ENCODE results near the gene MMAB. TPM values are rescaled to one million over a fixed set of nuclear protein-coding genes. Genes with fewer than 3 reads are reported as not detected.

The MMAB gene
- total RNA-seq, 1 donor from 2014 or later, result 62.8 TPM

DNA sequence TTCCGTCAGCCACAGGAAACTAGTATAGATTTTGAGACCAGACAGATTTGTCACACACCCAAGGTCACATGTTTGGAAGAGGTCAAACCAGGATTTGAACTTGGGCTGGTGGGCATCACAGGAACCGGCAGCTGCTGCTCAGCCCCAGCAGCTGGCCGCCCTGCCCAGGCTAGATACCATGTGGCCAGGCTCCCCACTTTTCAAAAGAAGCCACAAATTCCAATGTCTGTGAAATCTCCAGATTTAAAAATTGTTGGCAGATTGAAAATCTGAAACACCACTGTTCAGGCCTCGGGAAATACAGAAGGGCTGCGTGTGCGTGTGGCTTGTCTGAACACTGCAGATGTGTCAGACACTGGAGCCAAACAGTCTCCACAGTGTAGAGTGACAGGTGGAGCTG lies 30.4 kb downstream of the MMAB start:
- Mint-ChIP-seq H3K36me3 (ENCODE audit: low read depth) (no peaks in the 10 kb centered on the region), H3K4me3 (no peak overlapping the region), H3K9me3 (no peaks in the 10 kb centered on the region), H3K27me3 (peaks cover 9% of the 10 kb centered on the region), H3K27ac (no peak overlapping the region), H3K4me1 (no peaks in the 10 kb centered on the region)
- DNase-seq, result no peak
- POLR2A ChIA-PET, result no interaction called here
- no peak for ATAC-seq (ENCODE audit: low read depth)
- TF ChIP-seq, protein P1, sequence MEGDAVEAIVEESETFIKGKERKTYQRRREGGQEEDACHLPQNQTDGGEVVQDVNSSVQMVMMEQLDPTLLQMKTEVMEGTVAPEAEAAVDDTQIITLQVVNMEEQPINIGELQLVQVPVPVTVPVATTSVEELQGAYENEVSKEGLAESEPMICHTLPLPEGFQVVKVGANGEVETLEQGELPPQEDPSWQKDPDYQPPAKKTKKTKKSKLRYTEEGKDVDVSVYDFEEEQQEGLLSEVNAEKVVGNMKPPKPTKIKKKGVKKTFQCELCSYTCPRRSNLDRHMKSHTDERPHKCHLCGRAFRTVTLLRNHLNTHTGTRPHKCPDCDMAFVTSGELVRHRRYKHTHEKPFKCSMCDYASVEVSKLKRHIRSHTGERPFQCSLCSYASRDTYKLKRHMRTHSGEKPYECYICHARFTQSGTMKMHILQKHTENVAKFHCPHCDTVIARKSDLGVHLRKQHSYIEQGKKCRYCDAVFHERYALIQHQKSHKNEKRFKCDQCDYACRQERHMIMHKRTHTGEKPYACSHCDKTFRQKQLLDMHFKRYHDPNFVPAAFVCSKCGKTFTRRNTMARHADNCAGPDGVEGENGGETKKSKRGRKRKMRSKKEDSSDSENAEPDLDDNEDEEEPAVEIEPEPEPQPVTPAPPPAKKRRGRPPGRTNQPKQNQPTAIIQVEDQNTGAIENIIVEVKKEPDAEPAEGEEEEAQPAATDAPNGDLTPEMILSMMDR (IDR thresholded peaks at IDR 0.05), result no peak
- intact Hi-C loops (cut with micrococcal nuclease), result no loop called here
- CTCF ChIA-PET, result no interaction called here

DNA sequence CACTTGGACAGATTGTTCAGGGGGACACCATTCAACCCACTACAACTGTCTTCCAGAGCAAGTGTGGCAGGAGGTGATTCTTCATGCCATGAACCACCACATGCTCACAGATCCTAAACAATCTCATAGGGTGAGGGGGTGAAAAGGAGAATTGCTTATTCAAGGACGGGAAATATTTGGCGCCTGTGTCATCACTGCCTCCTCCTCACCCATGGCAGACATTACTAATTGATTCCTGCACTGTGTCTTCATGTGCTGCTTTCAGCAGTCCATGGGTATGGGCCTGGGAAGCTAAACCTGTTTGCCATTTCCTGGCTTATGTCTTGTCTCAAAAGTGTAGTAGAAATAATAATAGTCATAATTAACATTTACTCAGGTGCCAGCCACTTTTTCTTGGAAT lies 31.3 kb downstream of the MMAB start:
- H3K27ac Mint-ChIP-seq, result no peak overlapping the region
- H3K4me1 Mint-ChIP-seq, result no peaks in the 10 kb centered on the region

DNA sequence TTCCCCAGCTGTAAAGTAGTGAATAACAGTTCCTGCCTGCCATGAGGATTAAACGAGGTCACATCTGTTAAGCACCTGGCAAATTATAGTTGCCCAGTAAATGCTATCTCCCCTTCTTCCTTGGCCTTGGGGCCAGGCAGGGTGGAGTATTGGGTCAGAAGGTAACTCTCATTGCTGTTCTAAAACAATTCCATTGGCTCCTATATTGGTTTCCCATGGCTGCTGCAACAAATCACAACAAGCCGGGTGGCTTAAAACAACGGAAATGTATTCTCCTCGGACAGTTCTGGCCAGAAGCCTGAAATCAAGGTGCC lies 31.9 kb downstream of the MMAB start:
- ATAC-seq (ENCODE audit: low read depth) (no peak), DNase-seq (no peak)
- Mint-ChIP-seq H3K36me3 (ENCODE audit: low read depth) (peaks cover 4% of the 10 kb centered on the region), H3K9me3 (no peaks in the 10 kb centered on the region), H3K4me1 (no peaks in the 10 kb centered on the region), H3K4me3 (no peak overlapping the region), H3K27ac (no peak overlapping the region), H3K27me3 (peaks cover 2% of the 10 kb centered on the region)
- intact Hi-C loops (cut with micrococcal nuclease), result no loop called here
- ChIA-PET POLR2A (no interaction called here), CTCF (interaction anchor here (1.6 kb wide), 1 partner anchor 58 kb away, joined by 3 read pairs; no protein-coding TSS in a partner anchor)
- TF ChIP-seq, protein P1 (IDR thresholded peaks at IDR 0.05), result no peak

More for the DNA sequence above, 31.3 kb downstream of the MMAB start:
- DNase-seq, result no peak
- Mint-ChIP-seq H3K36me3 (ENCODE audit: low read depth) (peaks cover 2% of the 10 kb centered on the region), H3K9me3 (no peaks in the 10 kb centered on the region), H3K4me3 (no peak overlapping the region), H3K27me3 (peaks cover 2% of the 10 kb centered on the region)
- TF ChIP-seq, protein P1 (IDR thresholded peaks at IDR 0.05), result no peak
- intact Hi-C loops (cut with micrococcal nuclease), result no loop called here
- ATAC-seq (ENCODE audit: low read depth), result no peak
- CTCF ChIA-PET, result interaction anchor here (1.6 kb wide), 1 partner anchor 57 kb away, joined by 3 read pairs; no protein-coding TSS in a partner anchor
- POLR2A ChIA-PET, result no interaction called here

DNA sequence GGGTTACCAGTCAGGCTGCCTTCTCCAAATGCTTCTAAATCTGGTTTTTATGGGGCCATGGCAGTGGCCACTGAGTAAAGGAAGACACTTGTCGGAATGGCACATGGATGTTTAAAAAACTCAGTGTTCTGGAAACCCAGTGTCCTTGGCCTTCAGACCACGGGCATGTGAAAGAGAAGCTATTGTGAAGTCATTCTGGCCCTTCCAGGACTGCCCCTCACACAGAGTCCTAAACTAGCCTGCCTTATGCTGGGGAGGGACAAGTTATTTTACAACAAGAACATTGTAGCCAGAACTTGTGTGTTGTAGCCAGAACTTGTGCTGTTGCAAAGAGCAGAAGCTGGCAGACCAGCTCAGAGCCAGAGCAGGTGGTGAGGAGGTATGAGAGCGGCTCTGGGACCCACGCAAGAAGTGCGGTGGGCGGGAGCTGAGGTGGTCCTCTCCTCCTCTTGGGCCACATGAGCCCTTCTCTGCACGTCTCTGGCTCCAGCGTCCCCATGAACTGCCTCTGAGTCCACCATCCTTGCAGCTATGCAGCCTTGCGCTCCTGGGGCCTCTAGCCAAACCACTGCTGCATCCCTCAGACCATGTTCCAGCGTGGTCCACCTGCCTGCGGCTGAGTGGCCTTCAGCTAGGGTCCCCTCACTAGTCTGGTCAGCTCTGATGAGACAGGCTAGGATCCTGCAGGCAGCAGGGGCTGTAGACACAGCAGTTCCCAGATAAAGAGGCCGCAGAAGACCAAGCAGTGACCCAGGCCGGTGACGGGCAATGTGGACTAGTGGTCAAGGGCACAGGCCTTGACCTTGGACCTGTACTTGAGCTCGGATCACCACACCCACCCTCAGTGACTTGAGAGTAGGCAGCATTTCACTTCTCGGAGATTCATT lies 32.5 kb downstream of the MMAB start:
- H3K36me3 Mint-ChIP-seq (ENCODE audit: low read depth), result peaks cover 9% of the 10 kb centered on the region
- H3K4me3 Mint-ChIP-seq, result no peak overlapping the region
- DNase-seq (no peak), ATAC-seq (ENCODE audit: low read depth) (no peak)
- TF ChIP-seq, protein P1 (IDR thresholded peaks at IDR 0.05), result no peak
- ChIA-PET CTCF (interaction anchor here (1.6 kb wide), 1 partner anchor 59 kb away, joined by 3 read pairs; no protein-coding TSS in a partner anchor), POLR2A (interaction anchor here (0.6 kb wide), 1 partner anchor 51 kb away, joined by 3 read pairs; no protein-coding TSS in a partner anchor)
- H3K27ac Mint-ChIP-seq, result no peak overlapping the region
- intact Hi-C loops (cut with micrococcal nuclease), result no loop called here
- no peaks in the 10 kb centered on the region for H3K9me3 Mint-ChIP-seq
- H3K27me3 Mint-ChIP-seq, result peaks cover 2% of the 10 kb centered on the region
- no peaks in the 10 kb centered on the region for H3K4me1 Mint-ChIP-seq

DNA sequence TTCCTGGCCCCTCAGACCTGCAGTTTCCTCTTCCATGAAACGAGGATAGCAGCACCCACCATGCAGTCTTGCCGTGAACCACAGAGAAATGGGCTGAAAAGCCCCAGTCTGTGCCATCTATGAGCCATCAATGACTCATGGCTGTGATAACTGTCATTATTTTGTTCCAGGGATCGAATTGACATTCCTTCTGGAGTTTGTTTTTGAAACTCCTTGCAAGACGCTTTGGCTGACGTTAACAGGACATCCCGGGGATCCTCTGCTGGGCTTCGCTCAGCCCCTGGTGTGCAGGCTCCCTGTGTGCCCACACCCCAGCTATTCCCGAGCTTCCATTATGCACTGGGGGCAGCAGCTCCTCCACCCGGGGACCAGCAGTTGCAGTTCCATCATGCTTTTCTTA lies 33.8 kb downstream of the MMAB start:
- H3K27ac Mint-ChIP-seq, result no peak overlapping the region
- no peaks in the 10 kb centered on the region for H3K9me3 Mint-ChIP-seq
- TF ChIP-seq, protein P1 (IDR thresholded peaks at IDR 0.05), result no peak
- DNase-seq (no peak), ATAC-seq (ENCODE audit: low read depth) (no peak)
- POLR2A ChIA-PET, result no interaction called here
- CTCF ChIA-PET, result no interaction called here
- H3K27me3 Mint-ChIP-seq, result no peaks in the 10 kb centered on the region
- peaks cover 22% of the 10 kb centered on the region for H3K36me3 Mint-ChIP-seq (ENCODE audit: low read depth)
- intact Hi-C loops (cut with micrococcal nuclease), result no loop called here
- no peaks in the 10 kb centered on the region for H3K4me1 Mint-ChIP-seq
- no peak overlapping the region for H3K4me3 Mint-ChIP-seq
